Activated CD4-positive, alpha-beta T cell treated with anti-CD3 and anti-CD28 coated beads, Interleukin-2, amount 50 U/mL, for 4 hours (primary cell): ENCODE measurements around the gene NR4A1.
"Not testable (repeated sequence)": the region's sequence is repeated elsewhere in the genome, so short reads cannot be mapped to it uniquely, and the experiment has no call there.

Experiments used
- DNase-seq, 2 experiments: peaks; one replicate each; pipeline ENCODE4 v3.0.0-alpha.2; 2020

NR4A1 gene

GRCh38 chr12:52081263-52081733, 30.1 kb downstream of the NR4A1 start:
- no peak for DNase-seq

- no peak for DNase-seq
Measured at GRCh38 chr12:52082026-52082668, 30.9 kb downstream of the NR4A1 start.

- DNase-seq = no peak
Measured at GRCh38 chr12:52082669-52082987, 31.4 kb downstream of the NR4A1 start.

GRCh38 chr12:52082988-52083637, 31.9 kb downstream of the NR4A1 start:
- DNase-seq = peak; percentile 65 to 66

GRCh38 chr12:52083638-52083996, 32.4 kb downstream of the NR4A1 start:
- no peak for DNase-seq

- DNase-seq = no peak
Measured at GRCh38 chr12:52084491-52085231, 33.4 kb downstream of the NR4A1 start.

- no peak for DNase-seq
Measured at GRCh38 chr12:52085682-52086180, 34.5 kb downstream of the NR4A1 start.

- no peak for DNase-seq
Measured at GRCh38 chr12:52086366-52086765, 35.1 kb downstream of the NR4A1 start.

GRCh38 chr12:52086944-52087835, 35.9 kb downstream of the NR4A1 start:
- no peak for DNase-seq

- no peak for DNase-seq
Measured at GRCh38 chr12:52087961-52088820, 36.9 kb downstream of the NR4A1 start.

GRCh38 chr12:52089491-52089890, 38.2 kb downstream of the NR4A1 start:
- DNase-seq = no peak

GRCh38 chr12:52090291-52090690, 39.0 kb downstream of the NR4A1 start:
- DNase-seq = no peak

- no peak for DNase-seq
Measured at GRCh38 chr12:52091061-52091460, 39.8 kb downstream of the NR4A1 start.

GRCh38 chr12:52091869-52092268, 40.6 kb downstream of the NR4A1 start:
- DNase-seq = no peak

GRCh38 chr12:52093346-52093745, 42.1 kb downstream of the NR4A1 start:
- DNase-seq = no peak

GRCh38 chr12:52096332-52097044, 45.2 kb downstream of the NR4A1 start:
- no peak for DNase-seq

GRCh38 chr12:52097045-52097666, 45.9 kb downstream of the NR4A1 start:
- DNase-seq = no peak

GRCh38 chr12:52104431-52105089, 53.3 kb downstream of the NR4A1 start:
- not testable (repeated sequence) for DNase-seq
